GM21526 (cell line): ENCODE data around the gene NDUFS5.
"Not testable (repeated sequence)": the region's sequence is repeated elsewhere in the genome, so short reads cannot be mapped to it uniquely, and the experiment has no call there.

Experiments used
- ATAC-seq: cut with Tn5 transposase; IDR thresholded peaks from one replicate; pipeline ENCODE4 v1.9.1; 2021; ENCODE audit warnings: moderate library complexity; ENCODE audit not compliant: unreplicated experiment, low FRiP score

Gene NDUFS5

GRCh38 chr1:39006726-39007645 is 19.2 kb upstream of the NDUFS5 start:
- ATAC-seq, result no peak

GRCh38 chr1:39014956-39015355 is 11.2 kb upstream of the NDUFS5 start:
- ATAC-seq, result not testable (repeated sequence)

- no peak for ATAC-seq
Observed at GRCh38 chr1:39016604-39017171, 9.5 kb upstream of the NDUFS5 start.

GRCh38 chr1:39017266-39017665 is 8.9 kb upstream of the NDUFS5 start:
- ATAC-seq, result no peak

- ATAC-seq, result not testable (repeated sequence)
Observed at GRCh38 chr1:39020494-39020893, 5.7 kb upstream of the NDUFS5 start.

- ATAC-seq, result no peak
Observed at GRCh38 chr1:39021426-39021825, 4.7 kb upstream of the NDUFS5 start.

GRCh38 chr1:39023140-39023539 is 3.0 kb upstream of the NDUFS5 start:
- ATAC-seq, result no peak

- no peak for ATAC-seq
Observed at GRCh38 chr1:39026866-39027507, 837 bp downstream of the NDUFS5 start.

- no peak for ATAC-seq
Observed at GRCh38 chr1:39034114-39034654, 8.0 kb downstream of the NDUFS5 start.

- no peak for ATAC-seq
Observed at GRCh38 chr1:39036678-39037077, 10.5 kb downstream of the NDUFS5 start.

- ATAC-seq, result no peak
Observed at GRCh38 chr1:39043513-39043912, 17.4 kb downstream of the NDUFS5 start.

- no peak for ATAC-seq
Observed at GRCh38 chr1:39044762-39045161, 18.6 kb downstream of the NDUFS5 start.

- no peak for ATAC-seq
Observed at GRCh38 chr1:39045231-39045630, 19.1 kb downstream of the NDUFS5 start.

GRCh38 chr1:39046613-39047210 is 20.6 kb downstream of the NDUFS5 start:
- ATAC-seq, result no peak

- ATAC-seq, result no peak
Observed at GRCh38 chr1:39047374-39048229, 21.5 kb downstream of the NDUFS5 start.

- no peak for ATAC-seq
Observed at GRCh38 chr1:39048745-39049370, 22.7 kb downstream of the NDUFS5 start.

- no peak for ATAC-seq
Observed at GRCh38 chr1:39050001-39050400, 23.9 kb downstream of the NDUFS5 start.

- ATAC-seq, result not testable (repeated sequence)
Observed at GRCh38 chr1:39051193-39051850, 25.2 kb downstream of the NDUFS5 start.

GRCh38 chr1:39051956-39052355 is 25.8 kb downstream of the NDUFS5 start:
- ATAC-seq, result no peak
